Lung (tissue), 12 donors: ENCODE results near the gene SUGT1. TPM values are rescaled to one million over a fixed set of nuclear protein-coding genes. Genes with fewer than 3 reads are reported as not detected.

Experiments used
- ATAC-seq: fragments of 200-7000 bp; cut with Tn5 transposase; one replicate; pipeline ENCODE4 v1.9.1; 2020; ENCODE audit warnings: moderate number of reproducible peaks; ENCODE audit not compliant: insufficient read depth, low FRiP score
- DNase-seq, 3 donors: peaks; one replicate each; pipeline ENCODE4 v3.0.0-alpha.2; 2013 to 2017
- H3K27ac ChIP-seq, 2 donors: one replicate each; pipeline ENCODE4 v1.5.1; 2013; ENCODE audit warnings: mild to moderate bottlenecking in 2 of 2, moderate library complexity in 2 of 2, control low read depth in 1 of 2, inconsistent platforms in 1 of 2, low read depth in 1 of 2, low read length in 1 of 2
- H3K27me3 ChIP-seq, 3 donors: one replicate each; pipeline ENCODE4 v1.5.1; 2013; ENCODE audit warnings: low read length in 2 of 3; ENCODE audit not compliant: control insufficient read depth in 3 of 3, insufficient read depth in 3 of 3
- H3K36me3 ChIP-seq, 4 donors: one replicate each; pipeline ENCODE4 v1.5.1; 2013; ENCODE audit warnings: low read length in 4 of 4, mild to moderate bottlenecking in 1 of 4, moderate library complexity in 1 of 4; ENCODE audit not compliant: control insufficient read depth in 4 of 4, insufficient read depth in 4 of 4
- H3K4me1 ChIP-seq, 5 donors: one replicate each; pipeline ENCODE4 v1.5.1; 2013; ENCODE audit warnings: low read length in 5 of 5, mild to moderate bottlenecking in 2 of 5, moderate library complexity in 1 of 5; ENCODE audit not compliant: control insufficient read depth in 5 of 5, insufficient read depth in 5 of 5
- H3K4me3 ChIP-seq: one replicate; pipeline ENCODE4 v1.5.1; 2013; ENCODE audit warnings: mild to moderate bottlenecking, control low read depth, moderate library complexity
- H3K9ac ChIP-seq, 2 donors: one replicate each; pipeline ENCODE4 v1.5.1; 2013; ENCODE audit warnings: low read length in 2 of 2, control low read depth in 1 of 2; ENCODE audit not compliant: insufficient read depth in 1 of 2
- H3K9me3 ChIP-seq, 4 donors: one replicate each; pipeline ENCODE4 v1.5.1; 2013; ENCODE audit warnings: low read length in 3 of 4, mild to moderate bottlenecking in 1 of 4, moderate library complexity in 1 of 4; ENCODE audit not compliant: control insufficient read depth in 4 of 4, insufficient read depth in 3 of 4
- CTCF ChIP-seq: IDR thresholded peaks from 2 replicates; pipeline ENCODE4 v1.5.1; 2012; ENCODE audit warnings: mild to moderate bottlenecking; ENCODE audit errors: control extremely low read depth, extremely low read depth
- WGBS, 2 donors: extraction: QIAGEN DNeasy Blood & Tissue Kit; methylation state at CpG; one replicate each; pipeline ENCODE4 v1.1.7; 2013; 5-methylcytosine and 5-hydroxymethylcytosine counted together
- polyA plus RNA-seq, 2 donors: library from polyadenylated mRNA; stranded (reverse); fragments of 200-250 nt; gene quantifications; one replicate each; pipeline ENCODE4 v1.2.1, GENCODE V29; 2013
- total RNA-seq, 2 donors: library from RNA; depleted of rRNA in 1 of 2; stranded (reverse); fragments of >200 nt in 1 of 2; gene quantifications; one replicate each; pipeline ENCODE4 v1.2.1, GENCODE V29; 2014 to 2021
- donor health status: control.
- donor health status: control.
- donor health status: Bipolar disorder and iron deficiency.
- donor health status: healthy.
- donor health status: DM: yes; HTN: yes; CAD: no.

SUGT1 gene
- total and polyA plus RNA-seq, 4 donors = 30.6 to 48.7 (median 38.1) TPM

- Histone ChIP-seq H3K36me3 (no peaks in the 10 kb centered on the region), H3K9me3 (peaks cover 0 to 6% (median 0%) of the 10 kb centered on the region in 4 donors), H3K4me3 (no peak overlapping the region), H3K27me3 (peaks cover 0 to 42% (median 19%) of the 10 kb centered on the region in 3 donors), H3K9ac (no peak overlapping the region), H3K27ac (no peak overlapping the region), H3K4me1 (peaks cover 0 to 15% (median 5%) of the 10 kb centered on the region in 5 donors)
- DNase-seq (no peak), ATAC-seq (no peak)
- TF ChIP-seq CTCF = no peak
- WGBS, 2 donors = 92 to 96% methylated on average over 2 of the region's 2 CpGs
Observed at GRCh38 chr13:52736891-52737290, 84.3 kb downstream of the SUGT1 start.

GRCh38 chr13:52737451-52737850, 84.8 kb downstream of the SUGT1 start:
- TF ChIP-seq CTCF = no peak
- H3K36me3 ChIP-seq = no peaks in the 10 kb centered on the region

GRCh38 chr13:52737965-52738364, 85.3 kb downstream of the SUGT1 start:
- DNase-seq = peak in 2 of 3 donors; percentile 13 to 54
- peaks cover 0 to 15% (median 5%) of the 10 kb centered on the region in 5 donors for H3K4me1 ChIP-seq
- H3K9me3 ChIP-seq = peaks cover 0 to 6% (median 1%) of the 10 kb centered on the region in 4 donors
- no peak for TF ChIP-seq CTCF
- H3K27ac ChIP-seq = no peak overlapping the region
- WGBS, 2 donors = 70 to 81% methylated on average over 4 of the region's 4 CpGs
- no peak overlapping the region for H3K4me3 ChIP-seq
- no peak for ATAC-seq
- no peak overlapping the region for H3K9ac ChIP-seq
- peaks cover 0 to 44% (median 19%) of the 10 kb centered on the region in 3 donors for H3K27me3 ChIP-seq
- no peaks in the 10 kb centered on the region for H3K36me3 ChIP-seq

More at GRCh38 chr13:52737451-52737850, 84.8 kb downstream of the SUGT1 start:
- Histone ChIP-seq H3K9me3 (peaks cover 0 to 6% (median under 1%) of the 10 kb centered on the region in 4 donors), H3K27me3 (peaks cover 0 to 44% (median 19%) of the 10 kb centered on the region in 3 donors), H3K9ac (no peak overlapping the region), H3K27ac (no peak overlapping the region), H3K4me3 (no peak overlapping the region), H3K4me1 (peaks cover 0 to 15% (median 5%) of the 10 kb centered on the region in 5 donors)
- no peak for ATAC-seq
- no peak for DNase-seq
